HepG2 (cell line): ENCODE results near the gene PHLPP2. TPM values are rescaled to one million over a fixed set of nuclear protein-coding genes. Genes with fewer than 3 reads are reported as not detected.
A peak's percentile ranks its signal among the peaks of the same experiment; 100 is the strongest.

Experiments used
- FOXA3 ChIP-seq: IDR thresholded peaks from 2 replicates; pipeline ENCODE4 v1.6.1; 2016; ENCODE audit warnings: missing genetic modification reagents, missing compliant biosample characterization
- MATR3 ChIP-seq: sonication (generic); formaldehyde crosslinking; IDR thresholded peaks from 2 replicates; pipeline ENCODE4 v1.4.0; 2020; ENCODE audit warnings: missing genetic modification reagents
- MBNL3 ChIP-seq: fragments of 250-450 bp; sonication (Bioruptor Pico); conservative IDR thresholded peaks from 2 replicates; pipeline ENCODE4 v1.8.0; 2022; ENCODE audit warnings: mild to moderate bottlenecking, inconsistent platforms
- MZF1 ChIP-seq: sonication (generic); formaldehyde crosslinking; IDR thresholded peaks from 2 replicates; pipeline ENCODE4 v1.8.1; 2023; ENCODE audit warnings: mild to moderate bottlenecking, missing genetic modification reagents, borderline replicate concordance
- NR2F6 ChIP-seq, 2 experiments: IDR thresholded peaks; 2 replicates each; pipeline ENCODE4 v1.6.1; 2016; ENCODE audit warnings: antibody characterized with exemption in 1 of 2, mild to moderate bottlenecking in 1 of 2
- NRL ChIP-seq: sonication (generic); formaldehyde crosslinking; IDR thresholded peaks from 2 replicates; pipeline ENCODE4 v1.5.0; 2020; ENCODE audit warnings: missing genetic modification reagents, mild to moderate bottlenecking, moderate library complexity, borderline replicate concordance
- RELA ChIP-seq: sonication (generic); formaldehyde crosslinking; IDR thresholded peaks from 2 replicates; pipeline ENCODE4 v1.4.0; 2020; ENCODE audit warnings: missing genetic modification reagents
- YEATS2 ChIP-seq: sonication (generic); formaldehyde crosslinking; IDR thresholded peaks from 2 replicates; pipeline ENCODE4 v1.4.0; 2020; ENCODE audit warnings: missing genetic modification reagents, borderline replicate concordance
- YEATS4 ChIP-seq: sonication (generic); formaldehyde crosslinking; IDR thresholded peaks from 2 replicates; pipeline ENCODE4 v1.4.0; 2020; ENCODE audit warnings: missing genetic modification reagents, borderline replicate concordance
- polyA plus RNA-seq, 8 experiments: library from polyadenylated mRNA; depleted of rRNA in 3 of 8; stranded (reverse) in 7 of 8; unstranded in 1 of 8; fragments of >200 nt; fragmentation: Illumina TruSeq in 4 of 8; extraction: Trizol in 4 of 8; gene quantifications; 2 replicates each; pipeline versions ENCODE4 v1.2.1 to v1.2.3, GENCODE V29; 2011 to 2016; ENCODE audit warnings: low read depth in 4 of 8, missing spikeins in 1 of 8, mixed read lengths in 1 of 8; ENCODE audit not compliant: insufficient read depth in 1 of 8
- total RNA-seq, 5 experiments: library from RNA; depleted of rRNA; stranded (reverse); fragments of >200 nt; fragmentation: Illumina TruSeq; extraction: Trizol; gene quantifications; 2 replicates each; pipeline ENCODE4 v1.2.3, GENCODE V29; 2016; ENCODE audit warnings: low read depth in 1 of 5
- TF ChIP-seq, protein P1 (sequence below): sonication (generic); formaldehyde crosslinking; IDR thresholded peaks from 2 replicates; pipeline ENCODE4 v1.5.1; 2020; ENCODE audit warnings: missing genetic modification reagents, mild to moderate bottlenecking, borderline replicate concordance
- TF ChIP-seq, protein P2 (sequence below): IDR thresholded peaks from 2 replicates; pipeline ENCODE4 v1.6.1; 2016; ENCODE audit warnings: missing compliant biosample characterization, missing genetic modification reagents, borderline replicate concordance
- TF ChIP-seq, protein P3 (sequence below): conservative IDR thresholded peaks from 2 replicates; pipeline ENCODE4 v1.6.1; 2018; ENCODE audit warnings: missing genetic modification reagents
- TF ChIP-seq, protein P4 (sequence below): sonication (generic); formaldehyde crosslinking; IDR thresholded peaks from 2 replicates; pipeline ENCODE4 v1.9.0; 2021; ENCODE audit warnings: missing genetic modification reagents, mild to moderate bottlenecking, borderline replicate concordance
- TF ChIP-seq, protein P5 (sequence below): sonication (generic); formaldehyde crosslinking; conservative IDR thresholded peaks from 2 replicates; pipeline ENCODE4 v1.8.0; 2022; ENCODE audit warnings: mild to moderate bottlenecking, moderate library complexity, missing genetic modification reagents
- TF ChIP-seq, protein P6 (sequence below): sonication (generic); formaldehyde crosslinking; IDR thresholded peaks from 2 replicates; pipeline ENCODE4 v1.5.1; 2020; ENCODE audit warnings: mild to moderate bottlenecking, missing genetic modification reagents, moderate library complexity
- TF ChIP-seq, protein P7 (sequence below): IDR thresholded peaks from 2 replicates; pipeline ENCODE4 v1.6.1; 2016; ENCODE audit warnings: low read depth, borderline replicate concordance
- TF ChIP-seq, protein P8 (sequence below): sonication (generic); formaldehyde crosslinking; IDR thresholded peaks from 2 replicates; pipeline ENCODE4 v1.8.0; 2022; ENCODE audit warnings: mild to moderate bottlenecking, missing genetic modification reagents

The PHLPP2 gene
- total and polyA plus RNA-seq, 2 of the 13 experiments (the other 11 are each of a cell fraction or from before 2014, with no cell fraction given): 8.9 TPM

DNA sequence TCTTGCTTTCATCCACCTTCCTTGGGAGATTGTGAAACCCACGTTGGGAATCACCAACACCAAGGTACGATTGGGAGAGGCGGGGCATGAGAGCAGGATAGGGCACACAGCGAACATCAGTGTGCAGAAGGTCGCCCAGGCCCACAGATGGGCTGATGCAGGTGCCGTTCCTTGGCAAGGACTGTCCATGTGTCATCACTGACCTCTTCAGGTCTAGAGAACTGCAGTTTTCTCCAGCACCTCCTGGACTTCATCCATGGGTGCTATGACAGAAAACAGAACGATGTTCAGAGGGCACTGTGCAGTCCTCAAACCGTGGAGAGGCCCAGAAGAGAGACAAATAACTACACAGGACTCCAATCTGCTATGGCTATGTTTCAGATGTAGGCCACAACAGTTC, 123.7 kb downstream of the PHLPP2 start (continued):
- TF ChIP-seq, protein P1, sequence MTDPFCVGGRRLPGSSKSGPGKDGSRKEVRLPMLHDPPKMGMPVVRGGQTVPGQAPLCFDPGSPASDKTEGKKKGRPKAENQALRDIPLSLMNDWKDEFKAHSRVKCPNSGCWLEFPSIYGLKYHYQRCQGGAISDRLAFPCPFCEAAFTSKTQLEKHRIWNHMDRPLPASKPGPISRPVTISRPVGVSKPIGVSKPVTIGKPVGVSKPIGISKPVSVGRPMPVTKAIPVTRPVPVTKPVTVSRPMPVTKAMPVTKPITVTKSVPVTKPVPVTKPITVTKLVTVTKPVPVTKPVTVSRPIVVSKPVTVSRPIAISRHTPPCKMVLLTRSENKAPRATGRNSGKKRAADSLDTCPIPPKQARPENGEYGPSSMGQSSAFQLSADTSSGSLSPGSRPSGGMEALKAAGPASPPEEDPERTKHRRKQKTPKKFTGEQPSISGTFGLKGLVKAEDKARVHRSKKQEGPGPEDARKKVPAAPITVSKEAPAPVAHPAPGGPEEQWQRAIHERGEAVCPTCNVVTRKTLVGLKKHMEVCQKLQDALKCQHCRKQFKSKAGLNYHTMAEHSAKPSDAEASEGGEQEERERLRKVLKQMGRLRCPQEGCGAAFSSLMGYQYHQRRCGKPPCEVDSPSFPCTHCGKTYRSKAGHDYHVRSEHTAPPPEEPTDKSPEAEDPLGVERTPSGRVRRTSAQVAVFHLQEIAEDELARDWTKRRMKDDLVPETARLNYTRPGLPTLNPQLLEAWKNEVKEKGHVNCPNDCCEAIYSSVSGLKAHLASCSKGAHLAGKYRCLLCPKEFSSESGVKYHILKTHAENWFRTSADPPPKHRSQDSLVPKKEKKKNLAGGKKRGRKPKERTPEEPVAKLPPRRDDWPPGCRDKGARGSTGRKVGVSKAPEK (CRISPR knock-in tag): peak; percentile 74; the same call in 1 of the 2 replicates
- TF ChIP-seq, protein P2, sequence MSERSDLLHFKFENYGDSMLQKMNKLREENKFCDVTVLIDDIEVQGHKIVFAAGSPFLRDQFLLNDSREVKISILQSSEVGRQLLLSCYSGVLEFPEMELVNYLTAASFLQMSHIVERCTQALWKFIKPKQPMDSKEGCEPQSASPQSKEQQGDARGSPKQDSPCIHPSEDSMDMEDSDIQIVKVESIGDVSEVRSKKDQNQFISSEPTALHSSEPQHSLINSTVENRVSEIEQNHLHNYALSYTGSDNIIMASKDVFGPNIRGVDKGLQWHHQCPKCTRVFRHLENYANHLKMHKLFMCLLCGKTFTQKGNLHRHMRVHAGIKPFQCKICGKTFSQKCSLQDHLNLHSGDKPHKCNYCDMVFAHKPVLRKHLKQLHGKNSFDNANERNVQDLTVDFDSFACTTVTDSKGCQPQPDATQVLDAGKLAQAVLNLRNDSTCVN (CRISPR knock-in tag): peak; percentile 62; the same call in 1 of the 2 replicates
- TF ChIP-seq MATR3 (CRISPR knock-in tag) (no peak), MZF1 (CRISPR knock-in tag) (no peak), FOXA3 (CRISPR knock-in tag) (0 out of 2 replicates have a peak, but pooled peaks have one; percentile 53), NRL (no peak), YEATS2 (CRISPR knock-in tag) (no peak), NR2F6 (IDR thresholded peaks at IDR 0.05) (no peak), NR2F6 (CRISPR knock-in tag; IDR thresholded peaks at IDR 0.05) (peak; percentile 21; the same call in 1 of the 2 replicates), RELA (no peak), MBNL3 (CRISPR knock-in tag) (no peak), YEATS4 (CRISPR knock-in tag) (no peak)
- TF ChIP-seq, protein P3, sequence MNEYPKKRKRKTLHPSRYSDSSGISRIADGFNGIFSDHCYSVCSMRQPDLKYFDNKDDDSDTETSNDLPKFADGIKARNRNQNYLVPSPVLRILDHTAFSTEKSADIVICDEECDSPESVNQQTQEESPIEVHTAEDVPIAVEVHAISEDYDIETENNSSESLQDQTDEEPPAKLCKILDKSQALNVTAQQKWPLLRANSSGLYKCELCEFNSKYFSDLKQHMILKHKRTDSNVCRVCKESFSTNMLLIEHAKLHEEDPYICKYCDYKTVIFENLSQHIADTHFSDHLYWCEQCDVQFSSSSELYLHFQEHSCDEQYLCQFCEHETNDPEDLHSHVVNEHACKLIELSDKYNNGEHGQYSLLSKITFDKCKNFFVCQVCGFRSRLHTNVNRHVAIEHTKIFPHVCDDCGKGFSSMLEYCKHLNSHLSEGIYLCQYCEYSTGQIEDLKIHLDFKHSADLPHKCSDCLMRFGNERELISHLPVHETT (CRISPR knock-in tag): no peak
- TF ChIP-seq, protein P4, sequence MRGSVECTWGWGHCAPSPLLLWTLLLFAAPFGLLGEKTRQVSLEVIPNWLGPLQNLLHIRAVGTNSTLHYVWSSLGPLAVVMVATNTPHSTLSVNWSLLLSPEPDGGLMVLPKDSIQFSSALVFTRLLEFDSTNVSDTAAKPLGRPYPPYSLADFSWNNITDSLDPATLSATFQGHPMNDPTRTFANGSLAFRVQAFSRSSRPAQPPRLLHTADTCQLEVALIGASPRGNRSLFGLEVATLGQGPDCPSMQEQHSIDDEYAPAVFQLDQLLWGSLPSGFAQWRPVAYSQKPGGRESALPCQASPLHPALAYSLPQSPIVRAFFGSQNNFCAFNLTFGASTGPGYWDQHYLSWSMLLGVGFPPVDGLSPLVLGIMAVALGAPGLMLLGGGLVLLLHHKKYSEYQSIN (CRISPR knock-in tag): no peak
- TF ChIP-seq, protein P5, sequence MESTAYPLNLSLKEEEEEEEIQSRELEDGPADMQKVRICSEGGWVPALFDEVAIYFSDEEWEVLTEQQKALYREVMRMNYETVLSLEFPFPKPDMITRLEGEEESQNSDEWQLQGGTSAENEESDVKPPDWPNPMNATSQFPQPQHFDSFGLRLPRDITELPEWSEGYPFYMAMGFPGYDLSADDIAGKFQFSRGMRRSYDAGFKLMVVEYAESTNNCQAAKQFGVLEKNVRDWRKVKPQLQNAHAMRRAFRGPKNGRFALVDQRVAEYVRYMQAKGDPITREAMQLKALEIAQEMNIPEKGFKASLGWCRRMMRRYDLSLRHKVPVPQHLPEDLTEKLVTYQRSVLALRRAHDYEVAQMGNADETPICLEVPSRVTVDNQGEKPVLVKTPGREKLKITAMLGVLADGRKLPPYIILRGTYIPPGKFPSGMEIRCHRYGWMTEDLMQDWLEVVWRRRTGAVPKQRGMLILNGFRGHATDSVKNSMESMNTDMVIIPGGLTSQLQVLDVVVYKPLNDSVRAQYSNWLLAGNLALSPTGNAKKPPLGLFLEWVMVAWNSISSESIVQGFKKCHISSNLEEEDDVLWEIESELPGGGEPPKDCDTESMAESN (CRISPR knock-in tag): 0 out of 2 replicates have a peak, but pooled peaks have one; percentile 25
- TF ChIP-seq, protein P6, sequence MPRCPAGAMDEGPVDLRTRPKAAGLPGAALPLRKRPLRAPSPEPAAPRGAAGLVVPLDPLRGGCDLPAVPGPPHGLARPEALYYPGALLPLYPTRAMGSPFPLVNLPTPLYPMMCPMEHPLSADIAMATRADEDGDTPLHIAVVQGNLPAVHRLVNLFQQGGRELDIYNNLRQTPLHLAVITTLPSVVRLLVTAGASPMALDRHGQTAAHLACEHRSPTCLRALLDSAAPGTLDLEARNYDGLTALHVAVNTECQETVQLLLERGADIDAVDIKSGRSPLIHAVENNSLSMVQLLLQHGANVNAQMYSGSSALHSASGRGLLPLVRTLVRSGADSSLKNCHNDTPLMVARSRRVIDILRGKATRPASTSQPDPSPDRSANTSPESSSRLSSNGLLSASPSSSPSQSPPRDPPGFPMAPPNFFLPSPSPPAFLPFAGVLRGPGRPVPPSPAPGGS (CRISPR knock-in tag): no peak
- TF ChIP-seq, protein P7, sequence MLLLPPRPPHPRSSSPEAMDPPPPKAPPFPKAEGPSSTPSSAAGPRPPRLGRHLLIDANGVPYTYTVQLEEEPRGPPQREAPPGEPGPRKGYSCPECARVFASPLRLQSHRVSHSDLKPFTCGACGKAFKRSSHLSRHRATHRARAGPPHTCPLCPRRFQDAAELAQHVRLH (CRISPR knock-in tag): 0 out of 2 replicates have a peak, but pooled peaks have one; percentile 59
- TF ChIP-seq, protein P8, sequence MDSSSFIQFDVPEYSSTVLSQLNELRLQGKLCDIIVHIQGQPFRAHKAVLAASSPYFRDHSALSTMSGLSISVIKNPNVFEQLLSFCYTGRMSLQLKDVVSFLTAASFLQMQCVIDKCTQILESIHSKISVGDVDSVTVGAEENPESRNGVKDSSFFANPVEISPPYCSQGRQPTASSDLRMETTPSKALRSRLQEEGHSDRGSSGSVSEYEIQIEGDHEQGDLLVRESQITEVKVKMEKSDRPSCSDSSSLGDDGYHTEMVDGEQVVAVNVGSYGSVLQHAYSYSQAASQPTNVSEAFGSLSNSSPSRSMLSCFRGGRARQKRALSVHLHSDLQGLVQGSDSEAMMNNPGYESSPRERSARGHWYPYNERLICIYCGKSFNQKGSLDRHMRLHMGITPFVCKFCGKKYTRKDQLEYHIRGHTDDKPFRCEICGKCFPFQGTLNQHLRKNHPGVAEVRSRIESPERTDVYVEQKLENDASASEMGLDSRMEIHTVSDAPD (CRISPR knock-in tag): no peak
